Myocyte (in vitro differentiated cells): Measurements from ENCODE around the gene TRNT1. TPM values are rescaled to one million over a fixed set of nuclear protein-coding genes. Genes with fewer than 3 reads are reported as not detected.
A peak's percentile ranks its signal among the peaks of the same experiment; 100 is the strongest.

ENCODE experiments used
- DNase-seq: peaks from one replicate; pipeline ENCODE4 v3.0.0-alpha.2; 2012; ENCODE audit warnings: low read depth
- total RNA-seq: library from RNA; depleted of rRNA; stranded (reverse); fragments of >200 nt; gene quantifications from 2 replicates; pipeline ENCODE4 v1.2.3, GENCODE V29; 2014

TRNT1 gene
- total RNA-seq, 1 donor from 2014 or later = 22.9 TPM

- no peak for DNase-seq
Measured at GRCh38 chr3:3177861-3178497, 51.2 kb downstream of the TRNT1 start.

DNA sequence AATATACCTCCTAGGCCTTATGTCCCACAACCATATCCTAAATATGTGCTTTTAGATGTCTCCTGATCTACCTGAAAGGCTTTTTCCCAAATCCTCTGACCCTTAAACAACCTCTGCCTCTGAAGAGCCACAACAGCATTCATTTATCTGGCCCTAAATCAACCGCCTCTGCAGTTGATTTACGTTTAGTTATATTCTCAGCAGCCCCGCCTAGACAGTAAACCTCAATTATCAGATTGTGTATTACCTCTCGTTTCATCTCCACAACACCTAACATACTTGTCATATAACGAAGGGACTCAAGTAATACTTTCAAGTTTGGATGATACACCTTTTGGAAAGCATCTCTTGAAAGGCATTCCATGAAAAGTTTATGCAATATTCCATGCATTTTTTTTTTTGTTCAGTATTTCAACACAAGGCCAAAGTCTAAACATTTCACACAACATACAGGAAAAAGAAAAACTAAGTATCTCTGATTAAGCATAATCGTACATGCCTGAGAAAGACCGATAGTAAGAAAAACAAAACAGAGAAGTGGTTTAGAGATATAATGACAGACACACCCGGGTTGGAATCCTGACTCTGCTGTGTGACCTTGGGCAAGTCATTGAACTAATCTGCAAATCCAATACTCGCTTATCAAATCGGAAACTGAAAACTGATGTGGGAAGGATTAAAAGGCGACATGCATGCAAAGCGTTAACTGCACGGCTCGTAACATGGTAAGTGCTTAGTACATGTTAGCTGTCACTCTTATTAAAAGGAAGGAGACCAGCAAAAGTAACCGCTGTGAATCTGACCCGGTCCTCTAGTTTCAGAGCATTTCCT is 52.0 kb downstream of the TRNT1 start:
- DNase-seq = no peak

DNA sequence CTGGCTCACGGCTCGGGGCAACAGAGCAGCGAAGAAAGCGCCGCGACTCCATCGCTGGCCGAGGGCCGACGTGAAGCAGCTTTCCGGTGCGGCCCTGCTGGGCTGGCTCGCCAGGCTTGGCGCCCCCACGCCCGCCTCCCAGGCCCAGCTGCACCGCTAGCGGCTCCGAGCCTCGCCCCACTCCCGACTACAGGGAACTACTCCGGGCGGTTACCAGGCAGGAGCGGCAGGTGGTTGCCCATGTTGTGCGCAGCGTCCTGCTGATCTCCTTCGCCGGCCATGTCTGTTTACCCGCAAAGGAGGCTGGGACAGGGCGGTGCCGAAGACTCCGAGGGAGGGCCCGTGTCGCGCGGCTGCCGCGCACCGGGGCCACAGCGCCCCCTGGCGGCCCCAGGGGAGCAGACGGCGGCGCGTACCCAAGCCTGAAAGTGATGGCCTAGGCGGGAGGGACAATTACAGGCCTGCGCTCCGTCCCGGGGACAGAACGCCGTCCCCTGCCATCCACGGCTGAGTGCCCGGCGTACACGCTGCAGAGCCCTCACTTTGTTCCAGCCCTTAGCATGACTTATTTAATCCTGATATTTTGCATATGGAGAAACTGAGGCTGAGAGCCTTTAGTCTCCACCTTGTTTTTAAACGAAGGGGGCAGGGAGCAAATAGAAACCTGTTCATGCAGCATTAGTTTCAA is 52.8 kb downstream of the TRNT1 start, which contains the start of gene CRBN:
Gene CRBN, minus strand, starts transcription at position 285 of the 688 bp plus-strand sequence. Its CDS starts 4 bp downstream, at position 281.
- DNase-seq = peak; percentile 88

GRCh38 chr3:3180456-3180855 is 53.7 kb downstream of the TRNT1 start:
- no peak for DNase-seq

DNA sequence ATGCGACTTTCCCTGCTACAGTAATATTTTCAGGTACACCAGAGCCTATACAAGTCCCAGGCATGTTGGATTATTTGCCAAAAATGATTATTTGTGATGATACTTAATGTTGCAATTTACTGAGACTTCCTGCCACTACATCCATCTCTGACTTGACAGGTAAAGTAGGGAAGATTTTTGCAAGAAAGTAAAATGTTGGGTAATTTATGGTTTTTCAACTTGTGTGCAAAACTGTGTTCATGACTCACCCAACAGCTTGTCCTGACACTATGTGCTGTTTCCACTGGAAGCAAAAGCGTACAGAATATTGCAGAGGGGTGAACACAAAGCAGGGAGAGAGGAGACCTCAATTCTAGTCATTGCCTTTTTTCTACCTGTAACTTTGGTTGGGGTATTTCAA is 58.1 kb downstream of the TRNT1 start:
- no peak for DNase-seq

GRCh38 chr3:3189102-3189727 is 62.5 kb downstream of the TRNT1 start:
- DNase-seq = no peak

GRCh38 chr3:3189961-3190360 is 63.2 kb downstream of the TRNT1 start:
- no peak for DNase-seq

DNA sequence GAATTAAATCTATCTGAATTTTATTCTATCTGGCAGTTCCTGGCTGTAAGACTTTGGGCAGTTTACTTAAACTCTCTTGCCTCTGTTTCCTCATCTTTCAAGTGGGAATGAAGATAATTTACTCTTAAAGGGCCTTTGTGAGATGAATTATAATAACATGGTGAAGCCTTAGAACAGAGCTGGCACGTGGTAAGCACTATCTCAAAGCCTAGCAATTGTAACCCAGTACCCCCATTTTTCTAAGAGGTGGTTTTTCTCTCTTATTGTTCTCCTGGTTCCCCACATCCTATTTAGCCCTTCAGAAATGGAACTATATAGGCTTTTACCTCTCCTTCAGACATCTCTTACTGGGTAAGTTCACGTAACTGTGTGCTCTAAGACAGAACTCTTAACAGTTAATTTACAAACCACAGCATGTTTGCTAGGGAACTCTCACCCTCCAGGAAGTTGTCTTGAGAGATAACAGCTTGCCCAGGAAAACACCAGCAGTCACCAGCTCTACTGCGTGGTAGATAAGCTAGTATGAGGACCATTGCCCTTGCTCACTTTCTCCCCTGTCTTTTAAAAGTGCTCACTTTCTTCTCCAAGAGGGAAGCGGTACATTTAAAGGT is 65.0 kb downstream of the TRNT1 start:
- DNase-seq = no peak

- no peak for DNase-seq
Measured at GRCh38 chr3:3192286-3192675, 65.5 kb downstream of the TRNT1 start.

DNA sequence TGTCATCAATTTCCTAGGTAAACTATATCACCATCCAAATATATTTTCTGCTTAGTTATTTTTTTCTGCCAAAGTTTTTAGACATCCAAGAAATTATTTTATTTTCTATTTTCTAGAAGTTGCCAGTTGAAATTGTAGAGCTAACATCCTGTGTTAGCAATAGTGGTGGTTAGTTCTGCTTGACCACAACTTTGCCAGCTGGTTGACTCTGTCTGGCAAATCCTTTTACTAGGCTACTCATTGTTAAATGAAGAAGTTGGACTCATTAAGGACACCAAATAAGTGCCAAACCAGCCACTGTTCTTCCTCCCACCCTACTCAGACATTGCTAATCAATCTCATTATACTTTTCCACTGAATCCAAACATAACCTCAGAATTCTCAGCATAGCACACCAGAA is 68.1 kb downstream of the TRNT1 start:
- DNase-seq = no peak

DNA sequence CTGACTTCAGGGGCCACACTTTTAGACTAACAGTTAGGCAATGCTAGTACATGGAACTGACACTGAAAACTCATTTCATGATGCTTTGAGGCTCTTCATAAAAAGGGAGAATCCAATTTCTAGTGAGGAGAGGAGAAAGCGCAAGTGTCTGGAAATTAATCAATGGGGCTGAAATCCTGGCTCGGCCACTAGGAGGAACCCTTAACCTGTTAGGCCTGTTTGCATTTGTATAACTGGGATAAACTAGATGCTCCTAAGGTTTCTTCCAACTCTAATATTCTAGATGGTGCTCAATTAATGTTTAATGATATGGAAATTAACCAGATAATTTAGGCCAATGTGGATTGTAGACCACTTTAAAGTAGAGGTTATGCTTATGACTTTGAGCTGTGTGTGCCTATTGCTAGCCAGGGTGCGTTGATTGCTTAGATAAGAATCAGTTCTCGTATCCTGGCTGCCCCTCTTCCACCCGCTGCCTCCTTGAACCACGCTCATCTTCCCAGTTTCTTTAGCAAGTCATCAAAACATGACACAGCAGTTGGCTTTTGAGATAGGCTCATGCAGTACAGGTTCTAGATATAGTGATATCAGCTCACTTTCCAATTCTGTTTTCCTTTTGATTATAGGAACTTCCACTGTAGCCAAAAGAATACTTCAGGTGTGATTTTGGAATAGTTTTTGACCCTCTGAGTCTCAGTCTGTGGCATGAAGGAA is 69.6 kb downstream of the TRNT1 start:
- DNase-seq = peak; percentile 15

Other genes with a start within 250 kb of the TRNT1 start
- not detected in 2 replicates for gene IL5RA, start 16.6 kb upstream of the TRNT1 start, total RNA-seq
- 43.8 and 79.0 TPM in 2 replicates for gene CRBN, start 52.8 kb downstream of the TRNT1 start, total RNA-seq